IPS-NIHi11 (cell line): ENCODE data around the gene CTAGE9.
"Not testable (repeated sequence)": the region's sequence is repeated elsewhere in the genome, so short reads cannot be mapped to it uniquely, and the experiment has no call there.

ENCODE experiments used
- DNase-seq: peaks from one replicate; pipeline ENCODE4 v3.0.0; 2012; ENCODE audit warnings: mixed read lengths, low spot score

CTAGE9 gene

GRCh38 chr6:131728296-131728939 lies 17.6 kb upstream of the CTAGE9 start:
- no peak for DNase-seq

DNA sequence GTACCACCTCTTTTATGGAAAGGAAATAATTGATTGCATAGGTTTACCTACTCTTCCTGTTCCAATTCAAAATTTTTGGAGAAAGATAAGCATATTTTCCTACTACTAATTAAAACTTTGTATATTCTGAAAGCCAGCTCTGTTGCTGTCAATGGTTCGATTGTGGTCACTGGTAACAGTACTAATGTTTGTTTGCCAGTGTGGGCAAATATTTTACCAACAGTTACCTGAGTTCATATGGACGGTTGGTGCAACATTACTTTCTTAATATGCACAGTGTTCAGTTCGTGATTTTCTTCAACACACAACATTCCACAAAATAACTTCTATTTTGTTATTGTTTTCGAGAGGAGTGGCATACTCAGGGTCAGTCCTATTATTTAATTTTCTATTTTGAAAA lies 17.1 kb upstream of the CTAGE9 start:
- DNase-seq: no peak

- DNase-seq: no peak
Observed at GRCh38 chr6:131727467-131727866, 16.6 kb upstream of the CTAGE9 start.

DNA sequence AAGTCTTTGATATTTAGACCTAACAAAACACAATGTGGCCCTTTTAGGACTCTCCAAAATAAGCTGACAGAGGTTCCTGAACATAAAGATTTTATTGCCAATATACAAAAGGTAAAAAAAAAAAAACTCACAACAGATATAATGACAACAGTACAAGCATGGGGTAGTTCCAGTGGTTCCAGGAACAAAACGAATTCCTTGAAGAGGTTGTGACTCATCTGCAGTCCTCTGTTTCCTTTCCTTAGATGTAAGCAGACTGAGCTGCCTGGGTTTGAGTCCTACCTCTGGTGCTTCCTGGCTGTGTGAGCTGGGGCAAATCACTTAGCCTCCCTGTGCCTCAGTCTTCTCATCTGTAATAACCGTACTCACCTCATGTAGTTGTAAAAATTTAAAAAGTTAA lies 13.3 kb upstream of the CTAGE9 start:
- DNase-seq: no peak

DNA sequence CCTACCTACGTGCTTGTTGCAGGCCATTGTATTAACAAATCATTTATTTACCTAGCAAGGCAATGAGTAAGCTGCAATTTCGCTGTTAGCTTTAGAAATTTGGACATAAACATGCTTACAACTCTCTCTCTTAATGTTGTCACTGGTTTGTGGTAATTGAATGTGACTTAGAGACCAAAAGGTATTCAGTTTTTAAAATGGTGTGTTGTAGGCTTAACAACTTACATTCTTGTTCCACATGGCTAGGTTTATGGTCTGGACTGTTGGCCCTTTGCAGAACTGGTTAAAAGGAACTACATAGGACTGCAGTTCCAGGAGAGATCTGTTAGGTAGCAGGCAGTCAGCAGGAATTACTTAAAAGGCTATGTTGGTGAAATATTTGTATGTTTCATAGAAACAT lies 10.3 kb upstream of the CTAGE9 start:
- DNase-seq: peak; percentile 18

- no peak for DNase-seq
Observed at GRCh38 chr6:131717836-131718542, 7.2 kb upstream of the CTAGE9 start.

DNA sequence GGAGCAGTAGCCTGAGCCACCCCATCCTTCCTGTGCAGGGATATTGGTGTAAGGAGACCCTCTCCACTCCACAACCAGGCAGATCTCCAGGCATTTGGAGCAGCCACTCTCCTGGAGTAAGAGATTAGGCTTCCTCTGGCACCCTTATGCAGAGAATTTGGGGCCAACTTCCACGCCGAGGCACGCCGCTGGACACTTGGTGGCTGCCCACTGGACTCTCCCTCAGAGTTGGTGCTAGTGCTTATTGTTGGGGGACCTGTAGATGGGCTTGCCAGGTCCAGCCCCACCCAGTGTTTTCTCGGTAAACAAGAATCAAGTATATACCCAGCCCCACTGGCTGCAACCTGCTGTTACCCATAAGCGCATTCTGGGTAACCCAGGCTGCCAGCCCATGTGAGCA lies 4.8 kb upstream of the CTAGE9 start:
- DNase-seq: not testable (repeated sequence)

DNA sequence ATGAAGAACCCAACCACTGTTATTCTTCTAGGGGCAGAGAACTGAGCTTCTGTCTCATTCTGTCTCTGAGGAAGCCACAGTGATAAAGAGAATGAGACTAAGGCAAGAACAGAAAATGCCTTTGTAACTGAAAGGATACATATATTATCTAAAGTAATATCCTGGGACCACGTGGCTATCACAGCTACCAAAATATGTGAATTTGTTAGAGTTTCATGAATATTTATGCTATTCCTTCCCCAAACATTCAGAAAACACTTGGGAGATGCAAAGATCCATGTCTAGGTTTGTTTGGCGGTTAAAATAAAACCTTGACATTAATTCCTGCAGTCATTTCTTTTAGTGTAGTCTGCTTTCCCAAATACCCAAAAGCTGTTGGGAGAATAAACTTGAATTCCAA lies 6.9 kb downstream of the CTAGE9 start:
- DNase-seq: not testable (repeated sequence)

- DNase-seq: not testable (repeated sequence)
Observed at GRCh38 chr6:131700851-131701250, 10.0 kb downstream of the CTAGE9 start.

DNA sequence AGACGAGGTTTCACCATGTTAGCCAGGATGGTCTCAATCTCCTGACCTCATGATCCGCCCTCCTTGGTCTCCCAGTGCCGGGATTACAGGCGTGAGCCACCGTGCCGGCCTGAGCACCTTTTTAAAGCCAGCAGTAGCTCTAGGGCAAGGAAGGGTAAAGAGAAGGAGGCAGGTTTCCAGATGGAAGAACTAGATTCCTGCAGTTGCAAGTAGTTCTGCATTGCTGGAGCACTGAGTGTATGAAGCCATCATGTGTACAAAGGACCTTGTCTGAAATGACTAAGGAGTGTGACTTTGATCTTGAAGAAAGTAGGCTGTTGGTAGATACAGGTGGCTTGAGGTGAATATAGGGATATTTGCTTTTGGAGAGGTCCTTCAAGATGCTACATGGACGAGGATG lies 13.9 kb downstream of the CTAGE9 start:
- DNase-seq: no peak

DNA sequence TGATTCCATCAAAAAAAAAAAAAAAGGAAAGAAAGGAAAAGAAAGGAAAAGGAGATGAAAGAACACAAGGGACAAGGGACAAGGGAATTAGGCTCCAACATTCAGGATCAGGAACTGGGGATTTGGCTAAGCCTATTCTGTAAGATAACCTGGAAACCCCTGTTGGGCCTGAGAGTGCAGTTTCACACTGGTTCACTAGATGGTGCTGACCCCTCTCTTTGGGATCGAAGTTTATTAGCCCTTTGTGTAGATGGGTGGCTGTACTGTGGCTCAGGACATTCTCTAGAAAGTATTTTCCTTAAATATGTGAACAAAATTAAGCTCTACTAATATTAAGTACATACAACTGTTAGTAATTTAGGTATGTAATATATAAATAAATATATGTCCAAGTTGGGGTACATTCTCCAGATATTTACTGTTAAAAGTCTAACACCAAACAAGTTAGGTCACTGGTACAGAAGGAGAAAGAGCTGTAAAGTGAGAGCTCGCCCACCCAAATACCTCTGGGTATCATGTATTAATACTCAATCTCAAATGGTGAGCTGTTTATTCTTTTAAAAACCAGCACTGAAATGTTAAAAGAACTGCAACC lies 15.9 kb downstream of the CTAGE9 start:
- peak; percentile 84 for DNase-seq

- no peak for DNase-seq
Observed at GRCh38 chr6:131693384-131693783, 17.4 kb downstream of the CTAGE9 start.

DNA sequence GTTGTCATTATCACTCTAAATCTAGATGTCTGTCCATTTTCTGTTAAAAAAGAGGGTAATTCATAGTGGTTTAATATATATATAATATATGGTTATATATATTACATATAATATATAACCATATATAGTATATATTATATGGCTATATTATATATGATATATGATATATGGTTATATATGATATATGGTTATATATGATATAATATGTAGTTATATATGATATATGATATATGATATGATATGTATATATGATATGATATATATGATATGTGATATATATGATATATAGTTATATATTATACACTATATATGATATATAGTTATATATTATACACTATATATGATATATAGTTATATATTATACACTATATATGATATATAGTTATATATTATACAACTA lies 18.2 kb downstream of the CTAGE9 start:
- DNase-seq: no peak

- no peak for DNase-seq
Observed at GRCh38 chr6:131692031-131692430, 18.8 kb downstream of the CTAGE9 start.

DNA sequence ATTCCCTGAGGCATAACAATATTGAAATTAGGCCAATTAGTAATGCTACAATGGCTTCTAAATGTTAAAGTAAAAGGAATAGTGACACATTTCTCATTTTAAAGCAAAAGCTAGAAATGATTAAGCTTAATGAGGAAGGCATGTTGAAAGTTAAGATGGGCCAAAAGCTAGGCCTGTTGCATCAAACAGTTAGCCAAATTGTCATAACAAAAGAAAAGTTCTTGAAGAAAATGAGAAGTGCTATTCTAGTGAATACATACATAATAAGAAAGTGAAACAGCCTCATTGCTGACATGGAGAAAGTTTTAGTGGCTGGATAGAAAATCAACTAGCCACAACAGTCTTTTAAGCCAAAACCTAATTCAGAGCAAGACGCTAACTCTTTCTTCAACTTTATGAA lies 22.5 kb downstream of the CTAGE9 start:
- no peak for DNase-seq

- no peak for DNase-seq
Observed at GRCh38 chr6:131687022-131687421, 23.8 kb downstream of the CTAGE9 start.

DNA sequence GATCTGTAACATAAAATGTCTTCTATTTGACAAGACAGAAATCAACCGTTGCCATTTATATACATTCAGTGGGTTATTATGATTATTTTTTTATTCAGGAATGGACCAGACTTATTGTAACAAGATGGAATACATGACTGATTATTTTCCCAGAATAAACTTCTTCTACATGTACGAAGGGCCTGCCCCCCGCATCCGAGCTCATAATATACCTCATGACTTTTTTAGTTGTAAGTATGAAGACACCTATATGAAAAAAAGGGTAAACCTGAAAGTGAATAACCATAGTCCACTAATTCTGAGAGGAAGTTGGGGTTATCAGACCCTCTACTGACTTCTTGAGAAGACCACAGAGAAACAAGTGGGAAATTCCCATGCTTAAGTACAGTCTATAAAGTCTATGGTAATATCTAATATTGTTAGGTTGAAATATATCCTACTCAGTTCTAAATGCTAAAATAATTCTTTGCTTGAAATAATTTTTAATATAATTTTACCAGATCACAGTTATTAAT lies 25.5 kb downstream of the CTAGE9 start:
- no peak for DNase-seq

DNA sequence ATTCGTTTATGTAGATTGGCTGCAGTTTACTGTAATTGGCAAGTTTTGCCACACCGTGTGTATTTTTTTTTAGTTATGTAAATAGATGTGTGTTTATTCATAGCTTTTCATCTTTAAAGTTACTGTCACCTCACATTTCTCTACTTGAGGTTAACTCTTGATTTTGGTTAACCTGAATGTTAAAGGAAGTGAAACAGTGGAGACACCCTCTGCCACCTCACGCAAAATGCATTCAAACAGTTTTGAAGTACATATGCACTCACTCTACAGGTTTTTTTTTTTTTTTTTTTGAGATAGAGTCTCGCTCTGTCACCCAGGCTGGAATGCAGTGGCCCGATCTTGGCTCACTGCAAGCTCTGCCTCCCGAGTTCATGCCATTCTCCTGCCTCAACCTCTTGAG lies 27.3 kb downstream of the CTAGE9 start:
- DNase-seq: no peak

GRCh38 chr6:131682442-131682841 lies 28.4 kb downstream of the CTAGE9 start:
- DNase-seq: no peak

DNA sequence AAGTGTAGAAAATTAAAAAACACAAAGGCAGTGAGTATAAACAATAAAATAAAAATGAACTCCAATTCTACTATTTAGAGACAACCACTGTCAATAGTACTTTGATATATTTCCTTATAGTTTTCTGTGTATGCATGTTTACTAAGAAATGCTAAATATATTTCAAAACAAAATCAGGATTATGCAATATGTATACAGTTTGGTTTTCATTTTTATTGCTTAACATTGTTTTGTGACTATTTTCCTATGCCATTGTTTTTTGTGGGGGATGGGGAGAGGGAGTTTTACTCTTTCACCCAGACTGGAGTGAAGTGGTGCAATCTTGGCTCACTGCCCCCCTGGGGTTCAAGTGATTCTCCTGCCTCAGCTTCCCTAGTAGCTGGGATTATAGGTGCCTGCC lies 29.2 kb downstream of the CTAGE9 start:
- no peak for DNase-seq

- no peak for DNase-seq
Observed at GRCh38 chr6:131680868-131681267, 29.9 kb downstream of the CTAGE9 start.

GRCh38 chr6:131678442-131678841 lies 32.4 kb downstream of the CTAGE9 start:
- no peak for DNase-seq

GRCh38 chr6:131673184-131673583 lies 37.6 kb downstream of the CTAGE9 start:
- DNase-seq: no peak
